Measurements from ENCODE around the gene GGT5. TPM values are rescaled to one million over a fixed set of nuclear protein-coding genes. Genes with fewer than 3 reads are reported as not detected.

GGT5 gene, protein sequence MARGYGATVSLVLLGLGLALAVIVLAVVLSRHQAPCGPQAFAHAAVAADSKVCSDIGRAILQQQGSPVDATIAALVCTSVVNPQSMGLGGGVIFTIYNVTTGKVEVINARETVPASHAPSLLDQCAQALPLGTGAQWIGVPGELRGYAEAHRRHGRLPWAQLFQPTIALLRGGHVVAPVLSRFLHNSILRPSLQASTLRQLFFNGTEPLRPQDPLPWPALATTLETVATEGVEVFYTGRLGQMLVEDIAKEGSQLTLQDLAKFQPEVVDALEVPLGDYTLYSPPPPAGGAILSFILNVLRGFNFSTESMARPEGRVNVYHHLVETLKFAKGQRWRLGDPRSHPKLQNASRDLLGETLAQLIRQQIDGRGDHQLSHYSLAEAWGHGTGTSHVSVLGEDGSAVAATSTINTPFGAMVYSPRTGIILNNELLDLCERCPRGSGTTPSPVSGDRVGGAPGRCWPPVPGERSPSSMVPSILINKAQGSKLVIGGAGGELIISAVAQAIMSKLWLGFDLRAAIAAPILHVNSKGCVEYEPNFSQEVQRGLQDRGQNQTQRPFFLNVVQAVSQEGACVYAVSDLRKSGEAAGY
- 1.4 and 2.6 TPM in 2 replicates for total RNA-seq

DNA sequence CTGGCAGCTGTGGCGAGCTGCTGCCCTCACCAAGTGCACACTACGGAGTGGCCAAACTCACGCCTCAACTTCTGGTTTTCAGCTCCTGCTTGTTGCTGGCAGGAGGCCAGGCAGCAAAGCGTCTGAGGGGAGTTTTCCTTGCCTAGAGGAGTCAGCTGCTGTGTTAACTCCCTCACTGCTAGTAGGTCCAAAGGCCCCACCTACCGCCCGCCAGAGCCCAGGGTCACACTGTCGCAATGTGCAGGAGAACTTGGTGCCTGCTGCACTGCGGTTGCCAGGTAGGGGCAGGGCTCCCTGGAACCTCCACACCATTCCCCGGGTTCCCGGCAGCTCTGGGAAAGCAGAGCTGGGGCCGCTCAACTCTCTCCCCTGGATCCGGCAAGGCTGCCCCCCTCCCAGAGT is at the start of gene GGT5:
Gene GGT5 (minus strand): TSS at position 53 of the 402 bp plus-strand sequence. CDS start 357 bp downstream, outside the sequence.

DNA sequence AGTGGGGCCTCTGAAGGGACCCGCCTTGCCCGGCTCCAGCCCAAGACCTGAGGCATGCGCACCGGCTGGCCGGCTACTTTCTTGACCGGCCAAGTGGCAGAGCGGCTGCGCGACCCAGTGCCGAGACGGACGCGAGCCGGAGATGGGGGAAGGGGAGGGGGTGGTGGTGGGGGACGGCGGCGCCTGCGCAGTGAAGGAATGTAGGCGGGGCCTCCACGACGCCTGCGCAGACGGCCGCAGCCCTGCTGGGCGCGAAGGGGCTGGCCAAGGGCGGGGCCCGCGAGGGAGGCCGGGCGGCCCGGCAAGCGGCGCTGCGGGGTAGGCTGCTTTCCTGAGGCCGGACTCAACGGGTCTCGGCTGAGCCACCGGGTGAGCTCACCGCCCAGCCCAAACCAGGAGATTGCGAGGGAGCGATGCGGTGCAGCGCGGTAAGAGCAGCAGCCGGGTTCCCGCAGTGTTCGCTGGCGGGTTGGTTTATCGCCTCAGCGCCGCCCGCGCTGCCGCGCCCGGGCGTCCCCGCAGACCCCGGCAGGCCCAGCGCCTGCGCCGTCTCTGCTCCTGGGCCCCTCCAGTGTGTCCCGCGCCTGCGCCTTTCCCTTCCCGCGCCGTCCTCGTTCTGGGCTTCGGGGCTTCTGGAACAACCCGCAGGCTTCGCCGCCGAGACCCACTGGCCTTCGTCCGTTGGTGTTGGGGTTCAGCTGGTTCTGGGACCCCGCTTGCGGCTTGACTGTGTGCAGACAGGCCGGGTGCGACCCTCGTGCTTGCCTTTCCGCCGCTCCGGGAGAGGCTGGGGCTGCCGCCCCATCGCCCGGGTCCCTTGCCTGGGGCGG is 25.9 kb upstream of the GGT5 start, which contains the start of gene SPECC1L:
Gene SPECC1L (plus strand): TSS at position 276 of the 830 bp plus-strand sequence. CDS start 31,401 bp downstream, outside the sequence.

DNA sequence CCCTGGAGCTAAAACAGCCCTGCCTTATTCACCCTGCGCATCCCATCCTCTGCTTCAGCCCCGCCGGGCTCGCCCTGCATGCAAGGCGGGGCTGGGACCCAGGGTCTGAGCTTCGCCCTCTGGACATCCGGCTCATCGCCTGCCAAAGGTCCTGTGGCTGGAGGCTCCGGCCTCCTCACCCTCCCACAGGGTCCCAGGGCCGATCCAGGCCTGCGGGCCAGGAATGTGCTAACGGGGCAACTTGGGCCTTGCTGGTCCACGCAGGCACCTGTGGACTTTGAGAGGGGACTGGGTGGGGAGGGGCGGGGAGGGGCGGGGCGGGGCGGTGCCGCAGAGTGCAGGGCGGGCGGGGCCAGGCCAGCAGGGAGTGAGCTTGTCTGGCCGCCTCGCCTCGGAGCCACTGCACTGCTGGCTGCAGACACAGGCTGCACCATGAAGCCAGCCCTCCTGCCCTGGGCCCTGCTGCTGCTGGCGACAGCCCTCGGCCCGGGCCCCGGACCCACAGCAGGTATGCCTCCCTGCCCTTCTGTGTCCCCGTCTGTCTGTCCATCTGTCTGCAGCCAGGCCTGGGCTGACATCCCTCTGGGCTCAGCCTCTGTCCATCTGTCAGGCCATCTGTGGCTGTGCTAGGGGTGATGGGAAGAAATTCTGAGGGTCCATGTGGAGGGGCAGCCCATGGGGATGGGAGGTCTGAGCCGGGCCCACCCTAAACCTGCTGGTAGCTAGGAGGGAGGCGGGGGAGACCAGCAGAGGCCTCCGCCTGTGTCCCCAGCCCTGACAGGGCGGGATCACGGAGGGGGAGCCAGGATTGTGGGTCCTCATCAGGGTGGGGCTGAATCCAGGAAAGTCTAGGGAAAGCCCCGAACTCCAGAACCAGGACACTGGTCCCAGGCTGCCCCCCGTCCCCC is 63.5 kb downstream of the GGT5 start, which contains the start of gene SUSD2:
Gene SUSD2 (plus strand): TSS at position 400 of the 908 bp plus-strand sequence. CDS start 33 bp downstream, at position 433.

Other genes starting within 250 kb of the GGT5 start
- not detected in 2 replicates for gene GSTT4, start 239.6 kb downstream of the GGT5 start, total RNA-seq
- gene CABIN1, start 233.8 kb downstream of the GGT5 start, total RNA-seq, result 21.4 and 33.7 TPM in 2 replicates
- under 0.01 and 0.15 TPM in 2 replicates for gene SUSD2, start 63.6 kb downstream of the GGT5 start, total RNA-seq
- 28.9 and 52.7 TPM in 2 replicates for gene SPECC1L, start 25.7 kb upstream of the GGT5 start, total RNA-seq
- gene ADORA2A, start 182.5 kb upstream of the GGT5 start, total RNA-seq, result 9.4 and 41.8 TPM in 2 replicates